Measurements from ENCODE around the gene CDKN1A.

CDKN1A gene

DNA sequence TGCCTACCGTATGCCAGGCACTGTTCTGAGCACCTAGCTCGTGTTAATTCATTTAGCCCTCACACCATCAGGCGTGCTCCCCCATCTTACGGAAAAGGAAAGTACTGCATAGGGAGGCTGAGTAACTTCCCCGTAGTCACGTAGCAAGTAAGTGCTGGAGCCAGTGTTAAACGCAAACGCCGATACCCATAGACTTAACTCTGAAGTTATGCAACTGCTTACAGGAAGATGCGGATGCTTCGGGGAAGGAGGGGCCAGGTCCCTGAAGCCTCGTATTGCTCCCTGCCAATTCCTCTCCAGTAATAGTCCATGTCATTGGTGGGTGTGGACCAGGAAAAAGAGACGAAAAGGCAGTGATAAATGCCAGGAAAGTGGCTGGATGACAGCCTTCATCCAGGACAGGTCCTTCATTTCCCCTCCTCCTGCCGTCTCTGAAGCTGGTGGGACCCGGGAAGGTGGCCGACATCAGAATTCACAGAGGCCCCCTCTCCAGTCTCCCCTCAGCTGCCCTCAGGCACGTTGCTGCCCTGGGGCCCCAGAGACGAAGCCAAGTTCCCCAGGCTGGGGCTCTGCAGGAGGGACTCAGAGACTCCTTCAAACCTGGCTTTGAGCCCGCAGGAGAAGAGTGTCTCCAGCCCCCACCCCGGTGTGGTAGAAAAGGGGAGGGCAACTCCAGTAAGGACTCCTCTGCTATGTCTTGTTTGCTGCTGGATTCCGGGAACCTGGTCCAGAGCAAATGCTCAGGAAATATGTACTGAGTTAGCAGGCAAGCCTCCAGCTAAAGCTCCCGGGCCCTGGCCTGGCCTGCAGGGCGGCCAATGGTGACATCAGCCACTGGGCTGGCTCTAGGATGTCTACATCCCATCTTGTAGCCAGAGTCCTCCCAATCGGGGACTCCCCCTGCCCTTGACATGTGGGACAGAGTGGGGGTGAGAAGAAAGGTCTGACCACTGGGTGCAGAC is 56.9 kb downstream of the CDKN1A start:
- Mint-ChIP-seq H3K27ac (peak overlapping the region; percentile 85), H3K27me3 (no peaks in the 10 kb centered on the region), H3K36me3 (ENCODE audit: low read depth) (no peaks in the 10 kb centered on the region), H3K4me3 (peak overlapping the region; percentile 19), H3K4me1 (ENCODE audit: low read depth) (peaks cover 14% of the 10 kb centered on the region), H3K9me3 (no peaks in the 10 kb centered on the region)
- DNase-seq, result peak; percentile 48

All from activated T-cell treated with anti-CD3 and anti-CD28 coated beads, Interleukin-2, amount 50 U/mL, for 24 hours (primary cell).